ENCODE data around the gene CACNA1C.

CACNA1C gene

DNA sequence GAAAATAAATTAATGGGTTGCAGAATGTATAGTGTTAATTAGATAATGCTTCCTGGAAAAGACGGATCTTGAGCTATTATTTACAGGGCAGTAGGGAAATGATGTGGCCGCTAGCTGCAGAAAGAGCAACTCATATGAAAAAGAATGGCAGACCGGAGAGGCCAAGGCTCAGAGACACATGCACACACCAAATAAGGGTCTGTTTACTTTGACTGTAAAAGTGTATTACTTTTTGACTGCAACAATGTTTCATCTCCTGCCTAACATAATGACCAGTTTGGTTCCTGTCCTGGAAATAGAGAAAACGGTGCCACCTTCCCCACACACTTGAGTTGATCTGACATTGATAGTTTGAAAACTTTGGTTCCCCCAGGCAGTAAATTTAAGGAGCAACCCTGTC lies 290.9 kb downstream of the CACNA1C start:
- no peak for DNase-seq (ENCODE audit: low read depth)

DNA sequence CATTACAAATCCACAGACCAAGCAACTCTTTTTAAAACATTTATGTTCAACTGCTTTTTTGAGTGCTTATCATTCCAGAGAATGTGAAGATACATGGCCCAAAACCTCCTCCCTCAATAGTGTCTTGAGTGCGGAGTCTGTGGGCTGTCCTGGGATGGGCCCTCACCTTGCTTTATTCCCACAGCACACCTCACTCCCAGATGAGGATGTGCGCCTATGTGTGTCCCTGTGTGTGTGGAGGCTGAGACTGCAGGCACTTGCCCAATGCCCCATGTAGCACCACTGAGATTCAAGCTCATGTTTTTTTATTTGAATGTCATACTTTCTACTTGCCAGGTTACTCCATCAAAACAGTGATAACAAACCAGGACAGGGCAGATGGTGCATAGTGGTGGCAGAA lies 291.7 kb downstream of the CACNA1C start:
- no peak for DNase-seq (ENCODE audit: low read depth)

DNA sequence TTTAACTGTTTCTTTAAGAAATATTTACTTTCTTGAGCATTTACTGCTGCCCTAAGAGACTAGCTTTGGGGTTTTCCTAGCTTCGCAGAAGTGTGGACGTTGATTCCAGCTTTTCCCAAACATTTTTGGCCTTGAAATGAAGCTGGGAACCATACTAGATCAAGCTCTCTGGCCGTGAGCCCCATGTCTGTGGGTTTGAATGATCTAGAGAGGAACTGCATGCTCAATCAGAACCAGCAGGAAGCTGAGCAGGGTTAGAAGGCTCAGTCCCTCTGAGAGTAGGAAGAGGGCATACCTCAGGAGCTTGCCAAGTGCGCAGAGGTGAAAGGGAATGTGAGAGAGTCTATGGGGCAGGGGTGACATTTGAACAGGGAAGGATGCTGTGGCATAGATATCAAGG lies 292.1 kb downstream of the CACNA1C start:
- DNase-seq (ENCODE audit: low read depth) = no peak

DNA sequence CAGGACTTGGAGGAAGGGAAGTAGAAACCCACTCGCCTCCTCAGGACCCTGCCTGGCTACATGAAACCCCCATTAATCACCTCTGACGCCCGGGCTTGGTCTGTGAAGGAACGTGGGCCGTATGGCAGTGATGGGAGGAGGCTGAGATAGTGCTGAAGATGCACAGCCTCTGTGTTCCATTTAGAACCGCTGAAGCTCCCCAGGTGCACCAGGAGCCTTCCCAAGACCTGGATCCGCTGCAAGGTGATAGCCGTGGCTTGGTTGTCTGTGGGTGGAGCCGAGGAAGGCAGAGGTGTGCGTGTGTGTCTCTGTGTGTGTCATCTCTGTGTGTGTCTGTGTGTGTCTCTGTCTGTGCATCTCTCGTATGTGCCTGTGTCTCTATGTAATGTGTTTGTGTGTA lies 293.1 kb downstream of the CACNA1C start:
- DNase-seq (ENCODE audit: low read depth) = no peak

DNA sequence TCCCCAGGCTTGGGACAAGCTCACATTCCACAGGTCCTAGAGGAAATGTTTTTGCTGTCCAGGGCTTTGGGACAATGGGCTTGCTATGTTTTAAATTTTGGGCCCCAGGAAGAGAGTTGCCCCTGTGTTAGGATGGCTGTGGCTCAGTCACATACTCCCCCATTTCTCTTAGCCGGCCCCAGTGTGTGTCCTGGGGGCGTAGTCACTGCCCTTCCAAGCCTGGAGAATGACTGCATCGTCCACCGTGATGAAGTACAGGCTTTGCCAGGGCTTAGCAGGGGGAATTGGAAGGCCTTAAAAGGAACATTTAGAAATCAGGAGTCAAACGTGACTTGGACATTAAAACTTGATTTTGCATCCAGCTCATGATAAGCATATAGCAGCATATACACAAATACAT lies 293.6 kb downstream of the CACNA1C start:
- DNase-seq (ENCODE audit: low read depth) = no peak

DNA sequence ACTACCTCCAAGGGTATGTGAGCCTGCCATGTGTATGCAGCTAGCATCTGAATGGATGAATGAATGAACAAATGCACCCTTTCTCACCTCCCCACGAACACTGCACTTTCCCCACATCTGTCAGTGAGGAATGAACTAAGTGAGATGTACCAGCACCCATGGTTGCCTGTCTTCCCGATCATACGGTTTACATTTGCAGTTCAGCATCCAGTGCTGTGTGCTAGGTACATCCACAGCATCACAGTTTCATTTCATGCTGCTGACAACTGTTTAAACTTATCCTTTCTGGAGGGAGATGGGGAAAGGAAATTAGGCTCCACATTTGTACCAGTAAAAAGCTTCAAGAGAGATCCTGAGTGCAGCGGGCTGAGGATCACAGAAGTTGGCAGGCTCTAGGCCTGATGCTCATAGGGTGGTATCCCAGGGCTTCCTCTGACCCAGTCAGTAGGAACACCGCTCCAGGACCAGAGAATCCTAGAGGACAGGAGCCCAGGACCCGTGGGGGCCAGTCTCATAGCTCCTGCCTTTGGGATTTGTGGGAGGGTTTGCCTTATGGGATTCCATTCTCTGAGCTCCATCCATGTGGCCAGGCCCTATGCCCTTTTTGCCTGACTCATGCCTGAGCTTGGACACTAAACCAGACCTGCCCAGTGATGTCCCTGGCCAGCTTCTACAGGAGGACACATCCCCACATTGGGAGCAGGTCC lies 294.5 kb downstream of the CACNA1C start:
- DNase-seq (ENCODE audit: low read depth) = no peak

DNA sequence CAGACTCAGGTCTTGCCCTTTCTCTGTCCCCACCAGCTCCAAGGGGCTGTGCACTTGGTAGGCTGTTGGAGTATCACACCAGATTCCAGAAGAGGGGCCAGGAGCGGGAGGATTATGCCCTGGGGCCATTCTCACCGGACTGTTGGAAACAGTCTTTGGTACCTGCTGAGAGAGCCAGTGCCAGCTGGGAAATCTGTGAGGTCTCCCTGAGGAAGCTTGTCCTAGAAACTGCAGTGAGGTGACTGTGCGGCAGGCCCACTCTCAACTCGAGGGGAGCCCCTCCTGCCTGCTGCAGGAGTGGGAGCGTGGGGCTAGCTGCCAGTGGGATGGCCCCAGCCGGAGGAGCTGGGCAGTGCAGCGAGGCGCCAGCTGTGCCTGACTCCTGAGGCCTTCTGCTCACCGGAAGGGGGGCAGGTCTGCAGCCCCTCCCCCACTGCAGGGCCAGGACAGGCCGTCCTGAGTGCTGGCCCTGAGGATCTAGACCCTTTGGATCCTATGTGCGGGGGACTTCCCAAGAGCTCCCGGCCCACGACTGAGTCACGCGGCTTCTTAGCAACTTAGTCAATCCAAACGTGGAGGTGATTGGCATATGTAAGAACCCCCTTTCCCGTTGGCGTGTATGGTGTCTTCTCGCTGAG lies 295.2 kb downstream of the CACNA1C start:
- no peak for DNase-seq (ENCODE audit: low read depth)

DNA sequence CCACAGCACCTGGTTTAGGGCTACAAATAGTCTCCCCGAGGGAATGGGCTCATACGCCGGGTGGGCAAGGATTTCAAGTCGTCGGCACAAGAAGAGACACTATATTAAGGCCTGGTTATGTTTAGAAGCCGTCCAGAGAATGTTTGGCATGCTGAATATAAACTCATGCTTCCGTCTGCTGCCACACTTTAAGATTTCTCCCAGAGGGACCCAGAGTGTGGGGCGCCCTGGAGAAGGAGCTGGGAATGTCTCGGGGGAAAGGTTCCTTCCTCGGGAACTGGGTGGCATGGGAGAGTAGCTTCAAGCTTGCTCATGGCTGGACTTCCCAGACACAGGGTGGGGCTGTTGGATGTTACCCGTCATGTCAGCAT lies 295.7 kb downstream of the CACNA1C start:
- DNase-seq (ENCODE audit: low read depth) = no peak

DNA sequence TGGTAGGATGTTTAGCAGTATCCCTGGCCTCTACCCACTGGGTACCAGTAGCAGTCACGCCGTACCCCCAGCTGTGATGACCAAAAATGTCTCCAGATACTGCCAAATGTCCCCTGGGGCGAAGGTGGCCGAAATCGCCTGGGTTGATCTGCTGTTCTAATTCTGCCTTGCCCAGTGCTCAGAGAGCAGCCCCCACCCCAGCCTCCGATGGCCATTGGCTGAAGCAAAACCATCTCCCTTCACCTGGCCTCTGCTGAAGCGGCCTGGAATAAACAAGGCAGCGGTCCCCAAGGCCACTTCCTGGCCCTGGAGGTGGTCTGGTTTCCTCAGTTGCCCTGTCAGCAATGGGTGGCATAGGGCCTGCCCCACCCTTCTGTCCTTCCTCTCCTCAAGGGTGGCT lies 298.4 kb downstream of the CACNA1C start:
- no peak for DNase-seq (ENCODE audit: low read depth)

DNA sequence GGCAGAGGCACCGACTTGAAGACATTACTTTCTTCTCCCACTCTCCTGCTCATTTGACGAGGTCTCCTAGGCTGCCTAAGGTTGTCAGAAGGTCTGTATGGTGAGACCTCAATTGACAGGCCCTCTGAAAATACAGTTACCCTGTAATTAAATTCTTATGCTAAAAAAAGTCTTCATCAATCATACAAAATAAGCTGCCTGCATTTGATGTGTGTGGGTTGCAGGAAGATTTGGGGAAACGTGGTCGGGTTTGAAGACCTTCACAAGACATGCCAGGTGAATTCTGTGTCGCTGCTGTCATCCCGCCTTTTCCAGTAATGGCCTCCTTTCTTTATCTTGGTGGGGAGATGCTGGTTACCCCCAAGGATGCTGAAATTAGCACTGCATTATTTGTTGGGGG lies 299.4 kb downstream of the CACNA1C start:
- no peak for DNase-seq (ENCODE audit: low read depth)

DNA sequence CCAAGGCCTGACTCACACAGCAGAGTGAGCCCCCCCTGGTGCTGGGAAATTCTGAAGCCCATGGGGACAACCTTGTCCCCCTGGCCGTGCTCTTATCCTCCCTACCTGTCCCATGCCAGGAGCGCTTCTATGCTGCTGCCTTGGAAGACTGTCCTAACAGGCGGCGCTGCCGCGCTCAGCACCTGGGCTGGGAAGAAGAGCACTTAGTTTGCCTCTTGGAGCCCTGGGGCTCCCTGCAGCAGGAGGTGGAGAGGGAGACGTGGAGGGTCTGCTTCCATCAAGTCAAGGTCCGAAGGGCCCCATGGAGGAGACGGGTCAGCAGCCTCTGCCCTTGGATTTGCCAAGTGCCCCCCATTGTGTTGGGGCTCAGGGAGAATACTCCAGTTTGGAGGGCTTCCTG lies 300.5 kb downstream of the CACNA1C start:
- no peak for DNase-seq (ENCODE audit: low read depth)

DNA sequence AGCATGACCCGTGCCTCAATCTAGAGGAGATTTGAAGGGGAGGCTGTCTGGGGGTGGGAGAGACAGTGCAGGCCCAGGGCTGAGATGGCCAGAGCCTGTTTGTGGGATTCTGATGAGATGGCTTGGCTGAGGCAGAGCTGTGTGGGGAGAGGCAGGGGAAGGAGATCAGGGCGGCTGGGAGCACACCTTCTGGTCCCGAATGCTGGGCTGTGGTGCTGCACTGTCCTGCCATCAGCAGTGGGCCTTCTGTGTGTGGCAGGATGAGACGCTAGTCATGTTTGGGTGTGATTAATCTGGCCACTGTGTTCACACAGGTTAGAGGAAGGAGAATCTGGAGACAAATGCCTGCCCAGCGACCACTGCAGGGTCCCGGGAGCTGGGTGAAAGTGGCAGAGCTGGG lies 300.9 kb downstream of the CACNA1C start:
- DNase-seq (ENCODE audit: low read depth) = no peak

DNA sequence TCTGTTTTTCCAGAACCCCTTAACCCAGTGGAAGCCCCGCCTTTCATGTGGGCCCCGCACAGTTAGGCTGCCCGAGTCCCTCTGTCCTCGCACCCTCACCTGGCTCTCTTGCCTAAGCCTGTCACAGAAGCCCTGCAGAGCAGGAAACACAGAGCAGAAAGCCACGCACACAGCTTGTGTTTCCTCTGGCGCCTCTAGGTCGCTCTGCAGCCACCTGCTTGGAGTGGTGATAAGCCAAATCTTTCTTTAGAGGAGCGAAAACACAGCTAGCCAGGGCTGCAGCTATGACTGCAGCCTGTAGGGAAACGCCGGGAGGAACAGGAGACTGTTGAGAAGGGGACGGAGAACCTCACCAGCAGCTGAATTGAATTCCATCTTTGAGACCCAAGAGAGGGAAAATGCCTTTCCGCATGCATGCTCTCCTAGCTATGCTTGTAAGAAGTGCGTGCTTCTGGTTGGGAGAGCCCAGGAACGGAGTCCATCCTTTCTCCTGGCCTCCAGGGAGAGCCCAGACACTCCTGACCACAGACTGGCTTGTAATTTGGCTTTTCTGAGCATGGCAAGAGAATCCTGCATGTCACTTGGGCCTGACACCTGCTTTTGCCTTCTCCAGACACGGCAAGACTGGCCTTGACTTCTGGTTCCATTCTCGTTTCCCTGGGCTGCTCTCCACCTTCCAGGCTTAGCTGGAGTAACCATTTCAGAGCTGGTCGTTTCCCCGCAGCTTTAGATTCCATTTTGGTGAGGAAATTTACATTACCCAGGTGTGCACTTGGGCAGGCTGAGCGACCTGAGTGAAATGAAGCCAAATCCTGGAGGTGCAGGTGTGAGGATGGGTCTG lies 301.6 kb downstream of the CACNA1C start:
- no peak for DNase-seq (ENCODE audit: low read depth)

DNA sequence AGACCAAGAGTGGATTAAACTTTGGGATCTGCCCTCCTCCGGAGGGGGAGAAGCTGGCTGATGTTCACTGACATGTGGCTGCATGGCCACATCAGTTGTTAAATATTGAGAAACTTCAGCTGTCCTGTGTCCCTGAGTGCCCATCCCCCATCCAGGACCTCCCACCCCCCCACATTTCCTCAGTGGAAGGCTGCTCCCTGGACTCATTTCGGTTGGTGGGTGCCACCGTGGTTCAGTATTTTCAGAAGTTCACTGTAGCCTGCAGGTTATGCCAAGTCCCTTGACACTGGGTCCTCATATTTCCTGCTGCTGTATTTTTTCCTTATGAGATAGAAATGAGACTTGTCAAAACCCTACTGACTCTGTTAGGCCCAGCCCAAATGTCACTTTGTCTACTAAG lies 302.4 kb downstream of the CACNA1C start:
- DNase-seq (ENCODE audit: low read depth) = no peak

DNA sequence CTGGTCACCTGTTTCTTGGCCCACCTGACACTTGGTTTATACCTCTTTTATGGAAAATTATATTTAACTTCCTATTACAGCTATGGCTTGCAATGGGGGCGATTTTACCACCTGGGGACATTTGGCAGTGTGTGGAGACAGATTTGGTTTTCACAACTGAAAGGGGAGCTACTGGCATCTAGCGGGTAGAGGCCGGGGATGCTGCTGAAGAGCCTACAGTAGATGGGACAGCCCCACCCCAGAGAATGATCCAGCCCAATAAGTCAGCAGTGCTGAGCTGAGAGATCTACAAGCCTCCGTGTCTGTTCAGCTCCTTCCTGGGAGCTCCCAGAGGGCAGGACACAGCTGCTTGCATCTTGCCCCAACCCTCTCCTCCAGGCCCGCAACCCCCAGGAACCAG lies 302.8 kb downstream of the CACNA1C start:
- no peak for DNase-seq (ENCODE audit: low read depth)

DNA sequence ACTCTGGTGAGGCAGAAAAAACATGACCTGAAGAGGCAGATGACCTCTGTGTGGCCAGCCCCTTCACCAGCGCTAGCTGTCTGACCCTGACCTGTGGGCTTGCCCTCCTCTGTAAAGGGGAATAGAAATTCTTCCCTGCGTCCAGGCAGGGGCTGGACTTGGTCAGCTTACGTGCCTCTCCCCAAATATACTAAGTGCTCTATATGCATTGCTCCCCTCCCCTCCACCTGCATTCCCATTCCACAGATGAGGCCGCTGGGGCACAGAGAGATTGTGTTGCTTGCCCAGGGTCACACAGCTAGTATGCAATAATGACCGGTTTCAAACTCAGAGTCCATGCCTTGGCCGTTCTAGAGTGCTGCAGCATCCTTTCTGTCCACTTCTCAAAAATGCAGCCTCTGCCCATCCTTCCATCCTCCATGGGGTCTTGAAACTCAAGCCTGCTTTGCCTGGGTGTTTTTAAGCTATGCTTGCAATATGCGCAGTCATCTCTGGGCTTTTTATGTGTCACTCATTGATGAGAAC lies 303.9 kb downstream of the CACNA1C start:
- DNase-seq (ENCODE audit: low read depth) = no peak

DNA sequence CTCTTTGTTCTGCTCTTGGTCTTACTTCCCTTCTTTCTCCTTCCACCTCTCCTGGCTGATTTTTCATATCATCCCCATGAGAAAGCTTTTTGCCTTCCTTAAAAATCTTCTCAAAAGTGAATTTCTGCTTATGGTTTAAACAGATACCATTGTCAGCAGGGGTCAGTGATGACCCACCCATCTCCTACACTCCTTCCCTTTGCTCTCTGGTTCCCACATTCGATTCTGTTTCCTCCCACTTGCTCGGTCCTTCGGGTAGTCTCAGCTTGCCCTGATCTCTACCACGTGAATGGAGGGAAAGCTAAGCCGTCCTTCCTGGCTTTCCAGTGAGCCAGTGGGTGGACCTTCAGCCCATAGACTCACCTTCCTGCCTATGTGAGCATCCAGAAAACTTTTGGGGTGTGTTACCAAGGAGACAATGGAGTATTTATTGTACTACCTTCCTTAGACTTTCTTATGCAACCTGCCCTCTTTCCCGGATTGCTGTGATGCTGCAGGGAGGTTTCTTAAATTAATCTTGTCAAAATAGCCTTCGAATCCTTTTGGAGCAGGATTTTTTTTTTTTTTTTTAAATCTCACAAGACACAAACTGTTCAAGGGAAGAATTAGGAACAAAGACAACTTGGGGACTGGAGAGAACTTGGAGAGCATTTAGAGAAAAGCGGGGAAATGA lies 306.3 kb downstream of the CACNA1C start:
- no peak for DNase-seq (ENCODE audit: low read depth)

DNA sequence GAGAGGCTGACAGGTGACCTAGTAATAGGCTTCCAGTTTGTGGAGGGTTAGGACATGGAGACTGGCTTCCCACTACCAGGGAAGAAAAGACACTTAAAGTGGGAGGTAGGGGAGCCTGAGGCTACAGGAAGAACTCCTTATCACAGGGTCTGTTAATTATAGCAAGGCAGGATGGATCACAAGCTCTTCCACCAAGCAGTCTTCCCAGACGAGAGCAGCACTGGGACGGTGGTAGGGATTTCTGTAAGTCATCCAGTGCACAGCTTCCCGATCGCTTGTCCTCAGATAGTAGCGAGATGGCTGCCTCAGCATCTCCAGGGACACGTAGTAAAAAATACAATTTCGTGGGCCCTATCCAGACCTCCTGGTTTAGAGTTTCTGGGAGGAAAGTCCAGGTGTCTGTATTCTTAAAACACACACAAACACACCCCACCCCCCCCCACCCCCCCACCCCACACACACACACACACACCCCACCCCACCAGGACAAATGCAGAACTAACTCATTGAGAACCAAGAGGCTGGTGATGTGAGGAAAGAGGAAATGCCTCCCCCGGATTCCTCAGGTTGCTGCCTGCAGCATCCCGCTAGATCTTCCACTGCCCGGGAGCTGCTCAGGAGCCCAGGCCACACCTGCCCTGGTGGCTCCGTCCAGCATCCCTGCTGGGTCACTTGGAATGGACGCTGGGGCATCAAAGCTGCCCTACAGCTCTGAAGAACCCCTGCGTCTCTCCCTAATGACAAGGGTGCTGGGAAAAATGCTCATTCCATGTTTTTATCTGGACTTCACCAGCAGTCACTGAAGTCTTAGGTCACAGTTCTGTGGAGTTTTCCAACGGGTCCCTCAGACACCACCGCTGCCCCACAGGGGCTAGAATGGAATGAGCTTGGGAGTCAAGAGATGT lies 307.2 kb downstream of the CACNA1C start:
- no peak for DNase-seq (ENCODE audit: low read depth)

DNA sequence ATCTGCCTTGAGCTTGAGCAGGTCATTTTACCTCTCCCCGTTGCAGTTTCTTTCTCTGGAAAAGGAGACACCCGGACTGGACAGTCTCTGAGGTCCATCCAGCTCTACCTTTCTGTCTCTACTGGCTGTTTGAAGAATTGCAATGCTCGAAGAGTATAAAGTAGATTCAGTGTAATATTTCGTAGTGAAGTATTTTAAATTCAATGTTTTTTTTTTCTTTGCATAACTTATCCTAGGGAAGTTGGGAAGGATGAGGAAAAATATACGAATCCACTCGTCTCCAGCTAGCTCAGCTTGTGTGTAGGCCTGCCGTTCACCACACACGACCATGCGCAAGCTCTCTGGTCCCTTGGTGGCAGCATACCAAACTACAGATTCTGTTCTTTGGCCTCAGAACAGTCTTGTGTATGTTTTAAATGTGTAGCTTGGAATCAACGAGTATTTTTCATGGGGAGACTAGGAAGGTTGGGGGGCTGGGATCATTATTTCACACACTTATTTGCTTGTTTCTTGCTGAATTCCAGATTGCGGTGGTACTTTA lies 307.9 kb downstream of the CACNA1C start:
- DNase-seq (ENCODE audit: low read depth) = no peak

DNA sequence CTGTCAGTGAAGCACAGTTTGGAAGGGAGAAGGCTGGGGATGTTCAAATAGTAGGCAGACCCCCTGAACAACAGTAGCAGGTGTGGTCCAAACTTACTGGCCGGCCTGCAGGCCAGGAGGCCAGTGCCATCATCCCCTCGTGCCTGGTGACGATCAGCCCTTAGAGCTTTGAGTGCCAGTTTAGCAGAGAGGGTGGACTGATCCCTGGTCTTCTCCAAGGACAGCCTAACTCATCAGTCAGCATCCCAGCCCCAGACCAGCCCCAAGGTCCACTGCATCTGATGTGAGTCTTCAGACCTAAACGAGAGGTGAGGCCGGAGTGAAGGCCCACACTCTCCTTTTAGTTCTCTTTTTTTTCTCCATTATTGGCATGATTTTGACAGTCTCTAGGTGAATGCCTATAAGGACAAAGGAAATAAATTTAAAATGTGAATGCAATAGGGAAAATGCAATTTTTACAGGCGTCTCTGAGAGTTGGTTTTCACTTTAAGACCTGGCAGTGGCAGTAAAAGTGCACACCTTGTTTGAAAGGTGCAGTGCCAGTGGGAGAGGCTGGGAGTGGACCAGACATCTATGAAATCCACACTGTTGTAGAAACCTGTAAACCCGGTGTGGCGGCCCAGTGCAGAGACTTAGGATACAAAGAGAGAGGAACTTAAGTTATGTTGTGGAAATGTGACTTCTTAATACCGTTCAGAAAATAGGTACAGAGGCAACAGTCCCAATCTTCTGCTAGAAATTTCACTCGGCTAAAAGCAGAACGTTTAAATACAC lies 311.2 kb downstream of the CACNA1C start:
- DNase-seq (ENCODE audit: low read depth) = no peak
